HCT116 (cell line): ENCODE data around the gene AP3D1. TPM values are rescaled to one million over a fixed set of nuclear protein-coding genes. Genes with fewer than 3 reads are reported as not detected.

Experiments used
- ATAC-seq: fragments of 200-7000 bp; cut with Tn5 transposase; 2 replicates; pipeline ENCODE4 v1.9.1; 2020; ENCODE audit warnings: mild to moderate bottlenecking, moderate library complexity
- BruUV-seq: library from RNA; stranded (reverse); fragments of 400-500 nt; replicated peaks from 2 replicates; lab custom pipeline; 2021; lab: Mats Ljungman, UMichigan
- CTCF ChIA-PET: fragments of 300-600 bp; sonication (Branson Sonifier 250); formaldehyde crosslinking; loops from one replicate; lab custom pipeline; 2021; ENCODE audit warnings: antibody characterized with exemption; lab: Charles Lee
- POLR2A ChIA-PET: fragments of 300-600, 350-600 bp; sonication (Branson Sonifier 250); formaldehyde crosslinking; loops from one replicate; lab custom pipeline; 2021; ENCODE audit warnings: antibody characterized with exemption; lab: Charles Lee
- RAD21 ChIA-PET, 2 experiments: fragments of 300-600 bp; sonication (Branson Sonifier 250); formaldehyde crosslinking; loops; one replicate each; lab custom pipeline; 2023; ENCODE audit warnings: low total read pairs in 2 of 2; ENCODE audit not compliant: uncharacterized antibody in 2 of 2, unreplicated experiment in 2 of 2, low non-redundant PET in 1 of 2; lab: Charles Lee
- DNase-seq: peaks from one replicate; pipeline ENCODE4 v3.0.0-alpha.2; 2010; ENCODE audit warnings: low read depth, low spot score
- H2AFZ ChIP-seq: fragments of 200-600 bp; shearing (Covaris generic), sonication (generic); 2 replicates; pipeline ENCODE4 v1.6.1; 2017; ENCODE audit warnings: low read depth, mixed run types, mixed read lengths, antibody characterized with exemption, low read length; ENCODE audit not compliant: poor library complexity, severe bottlenecking
- H3K27ac ChIP-seq: 2 replicates; pipeline ENCODE4 v1.5.1; 2012; ENCODE audit warnings: low read depth, low read length
- H3K27me3 ChIP-seq: fragments of 200-600 bp; sonication (generic); 2 replicates; pipeline ENCODE4 v1.6.1; 2016; ENCODE audit warnings: mixed run types, low read length, mixed read lengths; ENCODE audit not compliant: insufficient read depth
- H3K36me3 ChIP-seq, 2 experiments: fragments of 200-500 bp in 1 of 2; fragments of 200-600 bp in 1 of 2; sonication (Bioruptor generic) in 1 of 2; sonication (generic) in 1 of 2; 2 replicates each; pipeline versions ENCODE4 v1.5.1 to v1.6.1; 2014 to 2016; ENCODE audit warnings: low read length in 2 of 2, inconsistent platforms in 1 of 2, mixed read lengths in 1 of 2, mixed run types in 1 of 2; ENCODE audit not compliant: insufficient read depth in 2 of 2, control insufficient read depth in 1 of 2
- H3K4me1 ChIP-seq, 2 experiments: fragments of 200-600 bp in 1 of 2; sonication (generic) in 1 of 2; 2 replicates each; pipeline versions ENCODE4 v1.5.1 to v1.6.1; 2012 to 2017; ENCODE audit warnings: low read length in 2 of 2, inconsistent platforms in 1 of 2, mild to moderate bottlenecking in 1 of 2, mixed read lengths in 1 of 2, mixed run types in 1 of 2, moderate library complexity in 1 of 2; ENCODE audit not compliant: insufficient read depth in 2 of 2, control insufficient read depth in 1 of 2
- H3K4me2 ChIP-seq: fragments of 200-600 bp; sonication (generic); 2 replicates; pipeline ENCODE4 v1.6.1; 2017; ENCODE audit warnings: mixed run types, low read length, mixed read lengths
- H3K4me3 ChIP-seq, 2 experiments: fragments of 200-600 bp in 1 of 2; sonication (generic) in 1 of 2; replicated peaks in 1 of 2; 2 replicates each; pipeline ENCODE4 v1.5.1; 2011 to 2016; ENCODE audit warnings: low read length in 2 of 2, control low read depth in 1 of 2, low read depth in 1 of 2, mild to moderate bottlenecking in 1 of 2, mixed read lengths in 1 of 2, mixed run types in 1 of 2
- H3K79me2 ChIP-seq: fragments of 200-600 bp; sonication (generic); 2 replicates; pipeline ENCODE4 v1.6.1; 2017; ENCODE audit warnings: mild to moderate bottlenecking, mixed run types, low read length, moderate library complexity, mixed read lengths; ENCODE audit not compliant: insufficient read depth
- H3K9ac ChIP-seq: fragments of 200-600 bp; sonication (generic); 2 replicates; pipeline ENCODE4 v1.6.1; 2016; ENCODE audit warnings: low read length, mixed read lengths
- H3K9me2 ChIP-seq: fragments of 200-600 bp; sonication (generic), shearing (Covaris generic); 2 replicates; pipeline ENCODE4 v1.6.1; 2017; ENCODE audit warnings: mixed run types, mild to moderate bottlenecking, moderate library complexity; ENCODE audit not compliant: insufficient read depth
- H3K9me3 ChIP-seq, 2 experiments: fragments of 200-500 bp in 1 of 2; fragments of 200-600 bp in 1 of 2; sonication (Bioruptor generic) in 1 of 2; sonication (generic) in 1 of 2; 2 replicates each; pipeline ENCODE4 v1.6.1; 2014 to 2017; ENCODE audit warnings: low read length in 2 of 2, mixed read lengths in 2 of 2, inconsistent platforms in 1 of 2, low read depth in 1 of 2, mild to moderate bottlenecking in 1 of 2, mixed run types in 1 of 2, moderate library complexity in 1 of 2; ENCODE audit not compliant: control insufficient read depth in 1 of 2, insufficient read depth in 1 of 2
- H4K20me1 ChIP-seq: fragments of 200-600 bp; sonication (generic), shearing (Covaris generic); 2 replicates; pipeline ENCODE4 v1.6.1; 2017; ENCODE audit warnings: mixed run types, mild to moderate bottlenecking, moderate library complexity; ENCODE audit not compliant: insufficient read depth
- ATF3 ChIP-seq: IDR thresholded peaks from 2 replicates; pipeline ENCODE4 v1.6.1; 2012
- CBX3 ChIP-seq: IDR thresholded peaks from 2 replicates; pipeline ENCODE4 v1.6.1; 2012; ENCODE audit warnings: low read depth
- CEBPB ChIP-seq: IDR thresholded peaks from 2 replicates; pipeline ENCODE4 v1.6.1; 2012; ENCODE audit warnings: low read depth
- EGR1 ChIP-seq: IDR thresholded peaks from 2 replicates; pipeline ENCODE4 v1.6.1; 2012; ENCODE audit warnings: low read depth
- ELF1 ChIP-seq: IDR thresholded peaks from 2 replicates; pipeline ENCODE4 v1.6.1; 2012; ENCODE audit warnings: low read depth, borderline replicate concordance
- EZH2 ChIP-seq: fragments of 200-600 bp; sonication (generic); IDR thresholded peaks from 2 replicates; pipeline ENCODE4 v1.6.1; 2017; ENCODE audit warnings: antibody characterized with exemption, mixed run types
- EZH2phosphoT487 ChIP-seq: fragments of 200-600 bp; IDR thresholded peaks from 2 replicates; pipeline ENCODE4 v1.6.1; 2018; ENCODE audit warnings: antibody characterized with exemption, borderline replicate concordance
- FOSL1 ChIP-seq: IDR thresholded peaks from 2 replicates; pipeline ENCODE4 v1.6.1; 2012; ENCODE audit warnings: low read depth
- JUND ChIP-seq: IDR thresholded peaks from 2 replicates; pipeline ENCODE4 v1.6.1; 2012
- POLR2A ChIP-seq: IDR thresholded peaks from 2 replicates; pipeline ENCODE4 v1.7.0; 2011; ENCODE audit warnings: borderline replicate concordance; ENCODE audit not compliant: insufficient read depth, insufficient read length; ENCODE audit errors: extremely low read depth
- POLR2AphosphoS5 ChIP-seq: IDR thresholded peaks from 2 replicates; pipeline ENCODE4 v1.6.1; 2011; ENCODE audit warnings: mild to moderate bottlenecking, low read depth, low read length, moderate library complexity
- RAD21 ChIP-seq: IDR thresholded peaks from 2 replicates; pipeline ENCODE4 v1.6.1; 2012; ENCODE audit warnings: low read depth, mild to moderate bottlenecking
- SIN3A ChIP-seq: IDR thresholded peaks from 2 replicates; pipeline ENCODE4 v1.6.1; 2012; ENCODE audit warnings: low read depth
- YY1 ChIP-seq: IDR thresholded peaks from 2 replicates; pipeline ENCODE4 v1.6.1; 2011; ENCODE audit warnings: low read length, low read depth, moderate library complexity, mild to moderate bottlenecking; ENCODE audit not compliant: insufficient replicate concordance; ENCODE audit errors: extremely low read depth
- ZFX ChIP-seq: fragments of 450-650 bp; IDR thresholded peaks from 2 replicates; pipeline ENCODE4 v1.6.1; 2017
- intact Hi-C: fragments of 100-400 bp; cut with micrococcal nuclease; formaldehyde crosslinking; loops from 2 replicates; pipeline ENCODE4 v1.10.0; 2022
- total RNA-seq: library from RNA; stranded (reverse); gene quantifications from one replicate; pipeline ENCODE4 v1.2.1, GENCODE V29; 2021; ENCODE audit not compliant: unreplicated experiment
- TF ChIP-seq, protein P1 (sequence below): IDR thresholded peaks from 2 replicates; pipeline ENCODE4 v1.6.1; 2012
- TF ChIP-seq, protein P2 (sequence below): IDR thresholded peaks from 2 replicates; pipeline ENCODE4 v1.6.1; 2011; ENCODE audit warnings: mild to moderate bottlenecking, low read length, moderate library complexity; ENCODE audit not compliant: insufficient replicate concordance; ENCODE audit errors: extremely low read depth
- TF ChIP-seq, protein P3 (sequence below): IDR thresholded peaks from 2 replicates; pipeline ENCODE4 v1.6.1; 2012; ENCODE audit warnings: low read depth

Gene AP3D1
- total RNA-seq, 1 experiment from 2014 or later: 137 TPM

- ChIA-PET POLR2A (interaction anchor here (2.0 kb wide), 1 partner anchor 12 kb away, joined by 7 read pairs; no protein-coding TSS in a partner anchor), RAD21 (no interaction called here), CTCF (no interaction called here)
- TF ChIP-seq CEBPB: no peak
- TF ChIP-seq FOSL1: no peak
- TF ChIP-seq EZH2: no peak
- TF ChIP-seq SIN3A: no peak
- TF ChIP-seq, protein P1, sequence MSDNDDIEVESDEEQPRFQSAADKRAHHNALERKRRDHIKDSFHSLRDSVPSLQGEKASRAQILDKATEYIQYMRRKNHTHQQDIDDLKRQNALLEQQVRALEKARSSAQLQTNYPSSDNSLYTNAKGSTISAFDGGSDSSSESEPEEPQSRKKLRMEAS: no peak
- no peak for TF ChIP-seq JUND
- TF ChIP-seq EZH2phosphoT487: no peak
- no peak for TF ChIP-seq YY1
- TF ChIP-seq, protein P2, sequence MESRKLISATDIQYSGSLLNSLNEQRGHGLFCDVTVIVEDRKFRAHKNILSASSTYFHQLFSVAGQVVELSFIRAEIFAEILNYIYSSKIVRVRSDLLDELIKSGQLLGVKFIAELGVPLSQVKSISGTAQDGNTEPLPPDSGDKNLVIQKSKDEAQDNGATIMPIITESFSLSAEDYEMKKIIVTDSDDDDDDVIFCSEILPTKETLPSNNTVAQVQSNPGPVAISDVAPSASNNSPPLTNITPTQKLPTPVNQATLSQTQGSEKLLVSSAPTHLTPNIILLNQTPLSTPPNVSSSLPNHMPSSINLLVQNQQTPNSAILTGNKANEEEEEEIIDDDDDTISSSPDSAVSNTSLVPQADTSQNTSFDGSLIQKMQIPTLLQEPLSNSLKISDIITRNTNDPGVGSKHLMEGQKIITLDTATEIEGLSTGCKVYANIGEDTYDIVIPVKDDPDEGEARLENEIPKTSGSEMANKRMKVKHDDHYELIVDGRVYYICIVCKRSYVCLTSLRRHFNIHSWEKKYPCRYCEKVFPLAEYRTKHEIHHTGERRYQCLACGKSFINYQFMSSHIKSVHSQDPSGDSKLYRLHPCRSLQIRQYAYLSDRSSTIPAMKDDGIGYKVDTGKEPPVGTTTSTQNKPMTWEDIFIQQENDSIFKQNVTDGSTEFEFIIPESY: no peak
- TF ChIP-seq ZFX: no peak
- TF ChIP-seq POLR2AphosphoS5: no peak
- TF ChIP-seq ELF1: no peak
- no peak for TF ChIP-seq ATF3
- TF ChIP-seq, protein P3, sequence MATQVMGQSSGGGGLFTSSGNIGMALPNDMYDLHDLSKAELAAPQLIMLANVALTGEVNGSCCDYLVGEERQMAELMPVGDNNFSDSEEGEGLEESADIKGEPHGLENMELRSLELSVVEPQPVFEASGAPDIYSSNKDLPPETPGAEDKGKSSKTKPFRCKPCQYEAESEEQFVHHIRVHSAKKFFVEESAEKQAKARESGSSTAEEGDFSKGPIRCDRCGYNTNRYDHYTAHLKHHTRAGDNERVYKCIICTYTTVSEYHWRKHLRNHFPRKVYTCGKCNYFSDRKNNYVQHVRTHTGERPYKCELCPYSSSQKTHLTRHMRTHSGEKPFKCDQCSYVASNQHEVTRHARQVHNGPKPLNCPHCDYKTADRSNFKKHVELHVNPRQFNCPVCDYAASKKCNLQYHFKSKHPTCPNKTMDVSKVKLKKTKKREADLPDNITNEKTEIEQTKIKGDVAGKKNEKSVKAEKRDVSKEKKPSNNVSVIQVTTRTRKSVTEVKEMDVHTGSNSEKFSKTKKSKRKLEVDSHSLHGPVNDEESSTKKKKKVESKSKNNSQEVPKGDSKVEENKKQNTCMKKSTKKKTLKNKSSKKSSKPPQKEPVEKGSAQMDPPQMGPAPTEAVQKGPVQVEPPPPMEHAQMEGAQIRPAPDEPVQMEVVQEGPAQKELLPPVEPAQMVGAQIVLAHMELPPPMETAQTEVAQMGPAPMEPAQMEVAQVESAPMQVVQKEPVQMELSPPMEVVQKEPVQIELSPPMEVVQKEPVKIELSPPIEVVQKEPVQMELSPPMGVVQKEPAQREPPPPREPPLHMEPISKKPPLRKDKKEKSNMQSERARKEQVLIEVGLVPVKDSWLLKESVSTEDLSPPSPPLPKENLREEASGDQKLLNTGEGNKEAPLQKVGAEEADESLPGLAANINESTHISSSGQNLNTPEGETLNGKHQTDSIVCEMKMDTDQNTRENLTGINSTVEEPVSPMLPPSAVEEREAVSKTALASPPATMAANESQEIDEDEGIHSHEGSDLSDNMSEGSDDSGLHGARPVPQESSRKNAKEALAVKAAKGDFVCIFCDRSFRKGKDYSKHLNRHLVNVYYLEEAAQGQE: no peak
- no peak for TF ChIP-seq POLR2A
- no peak for TF ChIP-seq EGR1
- TF ChIP-seq RAD21: no peak
- no peak for TF ChIP-seq CBX3
- Histone ChIP-seq H3K27ac (no peak overlapping the region), H3K9me3 (no peaks in the 10 kb centered on the region), H3K4me3 (no peak overlapping the region), H3K9me2 (no peaks in the 10 kb centered on the region), H3K4me2 (no peak overlapping the region), H3K79me2 (no peaks in the 10 kb centered on the region), H3K36me3 (no peaks in the 10 kb centered on the region), H3K9ac (no peak overlapping the region), H2AFZ (no peak overlapping the region), H3K27me3 (no peaks in the 10 kb centered on the region), H3K4me1 (peaks cover 35 to 53% of the 10 kb centered on the region in 2 experiments), H4K20me1 (no peaks in the 10 kb centered on the region)
- BruUV-seq: no TSS peak
- ATAC-seq (no peak), DNase-seq (no peak)
- intact Hi-C loops: loop anchor here (10.0 kb wide), 1 partner anchor 129 kb away; no protein-coding TSS in a partner anchor
These were observed 87.5 kb downstream of the AP3D1 start for GRCh38 chr19:2063824-2064223.
